ENCODE data around the gene MEIOB. TPM values are rescaled to one million over a fixed set of nuclear protein-coding genes. Genes with fewer than 3 reads are reported as not detected.

The MEIOB gene
- total RNA-seq, 1 experiment from 2014 or later: 1.4 TPM

DNA sequence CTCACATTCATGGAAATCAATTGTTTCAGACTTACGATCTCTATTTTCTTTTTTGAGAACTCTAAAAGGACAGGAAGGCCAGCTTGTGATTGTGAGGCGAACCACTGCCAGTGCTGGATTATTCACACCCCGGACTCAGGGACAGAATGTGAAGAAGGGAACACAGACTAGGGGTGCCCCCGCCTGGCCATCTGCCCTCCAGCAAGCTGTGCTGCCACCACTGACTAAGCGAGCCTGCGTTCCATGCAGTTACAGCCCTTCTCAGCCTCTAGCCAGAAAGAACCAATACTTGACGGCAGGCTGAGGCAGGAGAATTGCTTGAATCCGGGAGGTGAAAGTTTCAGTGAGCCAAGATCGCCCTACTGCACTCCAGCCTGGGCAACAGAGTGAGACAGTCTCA lies 48.1 kb downstream of the MEIOB start (continued):
- TF ChIP-seq, protein P1, sequence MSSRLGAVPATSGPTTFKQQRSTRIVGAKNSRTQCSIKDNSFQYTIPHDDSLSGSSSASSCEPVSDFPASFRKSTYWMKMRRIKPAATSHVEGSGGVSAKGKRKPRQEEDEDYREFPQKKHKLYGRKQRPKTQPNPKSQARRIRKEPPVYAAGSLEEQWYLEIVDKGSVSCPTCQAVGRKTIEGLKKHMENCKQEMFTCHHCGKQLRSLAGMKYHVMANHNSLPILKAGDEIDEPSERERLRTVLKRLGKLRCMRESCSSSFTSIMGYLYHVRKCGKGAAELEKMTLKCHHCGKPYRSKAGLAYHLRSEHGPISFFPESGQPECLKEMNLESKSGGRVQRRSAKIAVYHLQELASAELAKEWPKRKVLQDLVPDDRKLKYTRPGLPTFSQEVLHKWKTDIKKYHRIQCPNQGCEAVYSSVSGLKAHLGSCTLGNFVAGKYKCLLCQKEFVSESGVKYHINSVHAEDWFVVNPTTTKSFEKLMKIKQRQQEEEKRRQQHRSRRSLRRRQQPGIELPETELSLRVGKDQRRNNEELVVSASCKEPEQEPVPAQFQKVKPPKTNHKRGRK (CRISPR knock-in tag; IDR thresholded peaks at IDR 0.05; ENCODE audit: borderline replicate concordance): no peak
- TF ChIP-seq JUN (CRISPR knock-in tag; IDR thresholded peaks at IDR 0.05) (no peak), CREM (CRISPR knock-in tag; IDR thresholded peaks at IDR 0.05) (no peak)

DNA sequence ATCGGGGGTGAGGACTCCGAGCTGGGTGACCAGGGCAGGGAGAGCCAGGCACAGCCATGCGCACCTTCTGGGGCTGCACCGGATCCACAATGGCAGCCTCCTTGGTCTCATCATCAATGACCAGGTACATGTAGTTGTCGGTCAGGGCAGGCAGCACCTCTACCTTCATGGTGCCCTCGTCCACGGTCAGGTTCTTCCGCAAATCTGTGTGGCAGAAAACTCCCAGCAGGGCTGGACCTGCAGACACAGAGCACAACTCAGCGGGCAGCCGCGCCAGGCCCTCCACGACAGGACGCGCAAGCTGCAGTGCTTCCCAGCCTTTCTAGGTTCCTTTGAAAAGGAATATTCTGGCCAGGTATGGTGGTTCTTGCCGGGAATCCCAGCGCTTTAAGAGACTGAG lies 49.2 kb downstream of the MEIOB start:
- no peaks in the 10 kb centered on the region for H3K9me3 Mint-ChIP-seq
- DNase-seq (ENCODE audit: low spot score) (no peak), ATAC-seq (no peak)
- H3K4me1 Mint-ChIP-seq: peaks cover 9% of the 10 kb centered on the region
- H3K27me3 Mint-ChIP-seq (ENCODE audit: low read depth): peaks cover 2% of the 10 kb centered on the region; the same call in 1 of the 2 replicates
- H3K4me3 Mint-ChIP-seq: no peak overlapping the region
- H3K27ac Mint-ChIP-seq: no peak overlapping the region
- ChIA-PET CTCF (interaction anchor here (1.1 to 2.8 kb wide), 4 partner anchors 11 to 106 kb away, joined by 3 to 18 read pairs (median 13); partner anchors contain the start of genes IGFALS, NUBP2 and SPSB3), POLR2A (no interaction called here)
- TF ChIP-seq ZNF396 (CRISPR knock-in tag; IDR thresholded peaks at IDR 0.05; ENCODE audit: borderline replicate concordance) (no peak), ZNF219 (CRISPR knock-in tag; IDR thresholded peaks at IDR 0.05; ENCODE audit: borderline replicate concordance) (no peak), OVOL2 (CRISPR knock-in tag; IDR thresholded peaks at IDR 0.05; ENCODE audit: borderline replicate concordance) (no peak), IRF2 (CRISPR knock-in tag; IDR thresholded peaks at IDR 0.05; ENCODE audit: borderline replicate concordance, low read depth) (no peak), PRRX2 (CRISPR knock-in tag; IDR thresholded peaks at IDR 0.05) (no peak)
- TF ChIP-seq, protein P2, sequence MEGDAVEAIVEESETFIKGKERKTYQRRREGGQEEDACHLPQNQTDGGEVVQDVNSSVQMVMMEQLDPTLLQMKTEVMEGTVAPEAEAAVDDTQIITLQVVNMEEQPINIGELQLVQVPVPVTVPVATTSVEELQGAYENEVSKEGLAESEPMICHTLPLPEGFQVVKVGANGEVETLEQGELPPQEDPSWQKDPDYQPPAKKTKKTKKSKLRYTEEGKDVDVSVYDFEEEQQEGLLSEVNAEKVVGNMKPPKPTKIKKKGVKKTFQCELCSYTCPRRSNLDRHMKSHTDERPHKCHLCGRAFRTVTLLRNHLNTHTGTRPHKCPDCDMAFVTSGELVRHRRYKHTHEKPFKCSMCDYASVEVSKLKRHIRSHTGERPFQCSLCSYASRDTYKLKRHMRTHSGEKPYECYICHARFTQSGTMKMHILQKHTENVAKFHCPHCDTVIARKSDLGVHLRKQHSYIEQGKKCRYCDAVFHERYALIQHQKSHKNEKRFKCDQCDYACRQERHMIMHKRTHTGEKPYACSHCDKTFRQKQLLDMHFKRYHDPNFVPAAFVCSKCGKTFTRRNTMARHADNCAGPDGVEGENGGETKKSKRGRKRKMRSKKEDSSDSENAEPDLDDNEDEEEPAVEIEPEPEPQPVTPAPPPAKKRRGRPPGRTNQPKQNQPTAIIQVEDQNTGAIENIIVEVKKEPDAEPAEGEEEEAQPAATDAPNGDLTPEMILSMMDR (IDR thresholded peaks at IDR 0.05): no peak
- TF ChIP-seq, protein P3, sequence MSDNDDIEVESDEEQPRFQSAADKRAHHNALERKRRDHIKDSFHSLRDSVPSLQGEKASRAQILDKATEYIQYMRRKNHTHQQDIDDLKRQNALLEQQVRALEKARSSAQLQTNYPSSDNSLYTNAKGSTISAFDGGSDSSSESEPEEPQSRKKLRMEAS (CRISPR knock-in tag; IDR thresholded peaks at IDR 0.05): no peak
- TF ChIP-seq, protein P4, sequence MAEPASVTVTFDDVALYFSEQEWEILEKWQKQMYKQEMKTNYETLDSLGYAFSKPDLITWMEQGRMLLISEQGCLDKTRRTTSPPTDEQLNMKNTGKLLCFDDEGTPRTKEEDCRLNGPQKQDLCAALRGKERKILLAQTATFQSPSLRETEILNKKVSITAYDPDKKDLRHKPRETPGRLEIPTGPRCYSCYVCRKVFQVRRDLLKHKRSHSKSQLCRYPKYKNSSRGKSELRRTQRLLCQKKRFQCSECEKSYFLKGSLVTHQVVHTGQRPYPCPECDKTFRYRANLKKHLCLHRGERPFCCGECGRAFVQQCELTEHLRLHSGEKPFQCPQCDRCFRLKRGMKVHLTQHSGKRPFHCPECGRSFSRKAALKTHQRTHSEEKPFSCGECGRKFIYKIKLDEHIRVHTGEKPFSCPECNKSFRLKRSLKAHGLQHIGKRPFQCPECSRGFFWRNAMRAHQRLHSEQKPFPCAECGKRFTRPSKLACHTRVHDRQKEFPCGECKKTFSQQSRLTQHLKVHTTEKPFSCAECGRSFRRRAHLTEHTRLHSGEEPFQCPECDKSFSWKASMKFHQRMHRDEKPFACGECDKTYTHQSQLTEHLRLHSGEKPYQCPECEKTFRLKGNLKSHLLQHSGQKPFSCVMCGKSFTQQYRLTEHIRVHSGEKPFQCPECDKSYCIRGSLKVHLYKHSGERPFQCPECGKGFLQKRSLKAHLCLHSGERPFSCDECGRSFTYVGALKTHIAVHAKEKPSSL (CRISPR knock-in tag; conservative IDR thresholded peaks at IDR 0.05): no peak
- TF ChIP-seq, protein P1 (CRISPR knock-in tag; IDR thresholded peaks at IDR 0.05; ENCODE audit: borderline replicate concordance): no peak
- TF ChIP-seq, protein P5, sequence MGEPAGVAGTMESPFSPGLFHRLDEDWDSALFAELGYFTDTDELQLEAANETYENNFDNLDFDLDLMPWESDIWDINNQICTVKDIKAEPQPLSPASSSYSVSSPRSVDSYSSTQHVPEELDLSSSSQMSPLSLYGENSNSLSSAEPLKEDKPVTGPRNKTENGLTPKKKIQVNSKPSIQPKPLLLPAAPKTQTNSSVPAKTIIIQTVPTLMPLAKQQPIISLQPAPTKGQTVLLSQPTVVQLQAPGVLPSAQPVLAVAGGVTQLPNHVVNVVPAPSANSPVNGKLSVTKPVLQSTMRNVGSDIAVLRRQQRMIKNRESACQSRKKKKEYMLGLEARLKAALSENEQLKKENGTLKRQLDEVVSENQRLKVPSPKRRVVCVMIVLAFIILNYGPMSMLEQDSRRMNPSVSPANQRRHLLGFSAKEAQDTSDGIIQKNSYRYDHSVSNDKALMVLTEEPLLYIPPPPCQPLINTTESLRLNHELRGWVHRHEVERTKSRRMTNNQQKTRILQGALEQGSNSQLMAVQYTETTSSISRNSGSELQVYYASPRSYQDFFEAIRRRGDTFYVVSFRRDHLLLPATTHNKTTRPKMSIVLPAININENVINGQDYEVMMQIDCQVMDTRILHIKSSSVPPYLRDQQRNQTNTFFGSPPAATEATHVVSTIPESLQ (CRISPR knock-in tag; IDR thresholded peaks at IDR 0.05): no peak
- TF ChIP-seq, protein P6, sequence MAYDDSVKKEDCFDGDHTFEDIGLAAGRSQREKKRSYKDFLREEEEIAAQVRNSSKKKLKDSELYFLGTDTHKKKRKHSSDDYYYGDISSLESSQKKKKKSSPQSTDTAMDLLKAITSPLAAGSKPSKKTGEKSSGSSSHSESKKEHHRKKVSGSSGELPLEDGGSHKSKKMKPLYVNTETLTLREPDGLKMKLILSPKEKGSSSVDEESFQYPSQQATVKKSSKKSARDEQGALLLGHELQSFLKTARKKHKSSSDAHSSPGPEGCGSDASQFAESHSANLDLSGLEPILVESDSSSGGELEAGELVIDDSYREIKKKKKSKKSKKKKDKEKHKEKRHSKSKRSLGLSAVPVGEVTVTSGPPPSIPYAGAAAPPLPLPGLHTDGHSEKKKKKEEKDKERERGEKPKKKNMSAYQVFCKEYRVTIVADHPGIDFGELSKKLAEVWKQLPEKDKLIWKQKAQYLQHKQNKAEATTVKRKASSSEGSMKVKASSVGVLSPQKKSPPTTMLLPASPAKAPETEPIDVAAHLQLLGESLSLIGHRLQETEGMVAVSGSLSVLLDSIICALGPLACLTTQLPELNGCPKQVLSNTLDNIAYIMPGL (CRISPR knock-in tag; IDR thresholded peaks at IDR 0.05): no peak
- TF ChIP-seq, protein P7, sequence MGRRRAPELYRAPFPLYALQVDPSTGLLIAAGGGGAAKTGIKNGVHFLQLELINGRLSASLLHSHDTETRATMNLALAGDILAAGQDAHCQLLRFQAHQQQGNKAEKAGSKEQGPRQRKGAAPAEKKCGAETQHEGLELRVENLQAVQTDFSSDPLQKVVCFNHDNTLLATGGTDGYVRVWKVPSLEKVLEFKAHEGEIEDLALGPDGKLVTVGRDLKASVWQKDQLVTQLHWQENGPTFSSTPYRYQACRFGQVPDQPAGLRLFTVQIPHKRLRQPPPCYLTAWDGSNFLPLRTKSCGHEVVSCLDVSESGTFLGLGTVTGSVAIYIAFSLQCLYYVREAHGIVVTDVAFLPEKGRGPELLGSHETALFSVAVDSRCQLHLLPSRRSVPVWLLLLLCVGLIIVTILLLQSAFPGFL (CRISPR knock-in tag; IDR thresholded peaks at IDR 0.05; ENCODE audit: borderline replicate concordance): no peak
- no peaks in the 10 kb centered on the region for H3K36me3 Mint-ChIP-seq
